GM10266 (cell line): Measurements from ENCODE around the gene GRB2.
"Not testable (repeated sequence)": the region's sequence is repeated elsewhere in the genome, so short reads cannot be mapped to it uniquely, and the experiment has no call there.

Source experiments
- DNase-seq: peaks from one replicate; pipeline ENCODE4 v3.0.0; 2012; ENCODE audit errors: extremely low spot score
- CTCF ChIP-seq: IDR thresholded peaks from 2 replicates; pipeline ENCODE4 v1.5.1; 2012; ENCODE audit warnings: mild to moderate bottlenecking, low read depth; ENCODE audit not compliant: control insufficient read depth, insufficient read depth; ENCODE audit errors: missing control alignments

The GRB2 gene

GRCh38 chr17:75442168-75443103, 37.0 kb upstream of the GRB2 start:
- no peak for TF ChIP-seq CTCF
- DNase-seq, result no peak

- no peak for TF ChIP-seq CTCF
- DNase-seq, result no peak
These were observed 35.4 kb upstream of the GRB2 start for GRCh38 chr17:75440738-75441448.

GRCh38 chr17:75439287-75439686, 33.8 kb upstream of the GRB2 start:
- DNase-seq, result no peak
- TF ChIP-seq CTCF, result no peak

- DNase-seq, result not testable (repeated sequence)
These were observed 31.9 kb upstream of the GRB2 start for GRCh38 chr17:75437404-75437803.

DNA sequence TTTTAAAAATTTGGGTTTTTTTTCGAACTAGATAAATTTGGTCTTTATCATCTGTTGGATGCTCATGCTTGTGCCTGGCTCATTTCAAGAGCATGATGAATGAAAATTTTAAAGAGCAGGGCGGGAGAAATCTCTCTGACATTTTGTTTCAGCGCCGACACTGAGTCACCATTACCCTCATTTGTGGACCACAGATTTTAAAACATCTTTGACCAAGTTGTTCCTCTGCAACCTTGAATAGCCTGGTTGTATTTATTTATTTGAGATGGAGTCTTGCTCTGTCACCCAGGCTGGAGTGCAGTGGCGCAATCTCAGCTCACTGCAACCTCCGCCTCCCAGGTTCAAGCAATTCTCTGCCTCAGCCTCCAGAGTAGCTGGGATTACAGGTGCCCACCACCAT, 29.0 kb upstream of the GRB2 start:
- not testable (repeated sequence) for DNase-seq

DNA sequence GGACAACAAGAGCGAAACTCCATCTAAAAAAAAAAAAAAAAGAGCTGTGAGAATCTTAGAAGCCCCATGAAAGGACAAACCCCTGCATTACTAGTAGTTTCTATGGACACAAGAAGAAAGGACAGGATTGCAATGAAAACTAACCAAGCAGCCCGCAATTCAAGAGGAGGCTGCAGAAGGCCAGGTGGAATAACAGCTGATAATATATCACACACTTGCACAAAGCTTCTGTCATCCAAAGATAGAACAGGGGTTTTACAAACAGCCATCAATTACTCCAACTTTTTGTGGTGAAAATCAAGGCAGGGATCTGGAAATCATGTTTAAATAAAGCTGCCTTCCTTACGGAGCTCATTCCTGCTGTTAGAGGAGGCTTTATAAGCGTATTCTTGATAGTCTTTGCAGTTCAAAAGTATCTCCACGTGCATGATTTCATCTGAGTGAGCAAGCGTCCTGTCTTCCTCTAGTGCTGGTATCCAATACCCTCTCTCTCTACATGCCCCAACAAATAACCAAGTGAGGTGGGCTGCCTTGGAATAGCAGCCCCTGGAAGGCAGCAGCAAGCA, 27.8 kb upstream of the GRB2 start:
- no peak for DNase-seq
- no peak for TF ChIP-seq CTCF

- DNase-seq, result no peak
- no peak for TF ChIP-seq CTCF
These were observed 24.9 kb upstream of the GRB2 start for GRCh38 chr17:75430159-75430974.
